GM18505 (cell line): Measurements from ENCODE around the gene DLG1.

Experiments
- ATAC-seq: cut with Tn5 transposase; IDR thresholded peaks from one replicate; pipeline ENCODE4 v1.9.1; 2021; ENCODE audit not compliant: unreplicated experiment
- POLR2A ChIP-seq: IDR thresholded peaks from 4 replicates; pipeline ENCODE4 v1.6.1; 2011; ENCODE audit warnings: borderline replicate concordance; ENCODE audit not compliant: insufficient read depth, insufficient read length; ENCODE audit errors: extremely low read depth

The DLG1 gene

GRCh38 chr3:197191897-197192296, 106.5 kb downstream of the DLG1 start:
- no peak for TF ChIP-seq POLR2A
- ATAC-seq = no peak

GRCh38 chr3:197189623-197190022, 108.8 kb downstream of the DLG1 start:
- no peak for ATAC-seq
- TF ChIP-seq POLR2A = no peak

- TF ChIP-seq POLR2A = no peak
- no peak for ATAC-seq
Observed at GRCh38 chr3:197188963-197189362, 109.4 kb downstream of the DLG1 start.

GRCh38 chr3:197186887-197187588, 111.4 kb downstream of the DLG1 start:
- ATAC-seq = no peak

GRCh38 chr3:197183582-197183981, 114.8 kb downstream of the DLG1 start:
- no peak for TF ChIP-seq POLR2A
- no peak for ATAC-seq

More at GRCh38 chr3:197186887-197187588, 111.4 kb downstream of the DLG1 start:
- TF ChIP-seq POLR2A = no peak

GRCh38 chr3:197181741-197182140, 116.7 kb downstream of the DLG1 start:
- no peak for ATAC-seq
- no peak for TF ChIP-seq POLR2A

GRCh38 chr3:197178998-197179397, 119.4 kb downstream of the DLG1 start:
- no peak for ATAC-seq
- no peak for TF ChIP-seq POLR2A

GRCh38 chr3:197175503-197175902, 122.9 kb downstream of the DLG1 start:
- no peak for ATAC-seq
- no peak for TF ChIP-seq POLR2A

- ATAC-seq = no peak
- TF ChIP-seq POLR2A = no peak
Observed at GRCh38 chr3:197174927-197175326, 123.5 kb downstream of the DLG1 start.

- TF ChIP-seq POLR2A = no peak
- no peak for ATAC-seq
Observed at GRCh38 chr3:197173620-197174019, 124.8 kb downstream of the DLG1 start.

- no peak for ATAC-seq
- TF ChIP-seq POLR2A = no peak
Observed at GRCh38 chr3:197171481-197172067, 126.8 kb downstream of the DLG1 start.

- no peak for TF ChIP-seq POLR2A
- ATAC-seq = no peak
Observed at GRCh38 chr3:197169028-197169427, 129.4 kb downstream of the DLG1 start.

GRCh38 chr3:197168606-197169005, 129.8 kb downstream of the DLG1 start:
- ATAC-seq = no peak
- TF ChIP-seq POLR2A = no peak

- no peak for ATAC-seq
- TF ChIP-seq POLR2A = no peak
Observed at GRCh38 chr3:197168063-197168462, 130.3 kb downstream of the DLG1 start.
